PC-3 (cell line): ENCODE measurements around the gene CPHXL.

Source experiments
- EZH2phosphoT487 ChIP-seq: fragments of 300-600 bp; sonication (generic); IDR thresholded peaks from 2 replicates; pipeline ENCODE4 v1.6.1; 2018; ENCODE audit warnings: mild to moderate bottlenecking, antibody characterized with exemption, low read length, borderline replicate concordance
- TF ChIP-seq, protein P1 (sequence below): fragments of 300-600 bp; sonication (generic); conservative IDR thresholded peaks from 2 replicates; pipeline ENCODE4 v1.5.1; 2017; ENCODE audit warnings: antibody characterized with exemption, low read depth, mild to moderate bottlenecking, low read length

- TF ChIP-seq, protein P1, sequence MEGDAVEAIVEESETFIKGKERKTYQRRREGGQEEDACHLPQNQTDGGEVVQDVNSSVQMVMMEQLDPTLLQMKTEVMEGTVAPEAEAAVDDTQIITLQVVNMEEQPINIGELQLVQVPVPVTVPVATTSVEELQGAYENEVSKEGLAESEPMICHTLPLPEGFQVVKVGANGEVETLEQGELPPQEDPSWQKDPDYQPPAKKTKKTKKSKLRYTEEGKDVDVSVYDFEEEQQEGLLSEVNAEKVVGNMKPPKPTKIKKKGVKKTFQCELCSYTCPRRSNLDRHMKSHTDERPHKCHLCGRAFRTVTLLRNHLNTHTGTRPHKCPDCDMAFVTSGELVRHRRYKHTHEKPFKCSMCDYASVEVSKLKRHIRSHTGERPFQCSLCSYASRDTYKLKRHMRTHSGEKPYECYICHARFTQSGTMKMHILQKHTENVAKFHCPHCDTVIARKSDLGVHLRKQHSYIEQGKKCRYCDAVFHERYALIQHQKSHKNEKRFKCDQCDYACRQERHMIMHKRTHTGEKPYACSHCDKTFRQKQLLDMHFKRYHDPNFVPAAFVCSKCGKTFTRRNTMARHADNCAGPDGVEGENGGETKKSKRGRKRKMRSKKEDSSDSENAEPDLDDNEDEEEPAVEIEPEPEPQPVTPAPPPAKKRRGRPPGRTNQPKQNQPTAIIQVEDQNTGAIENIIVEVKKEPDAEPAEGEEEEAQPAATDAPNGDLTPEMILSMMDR: no peak
- TF ChIP-seq EZH2phosphoT487: no peak
Observed at GRCh38 chr16:75745242-75745641, 19.0 kb upstream of the CPHXL start.
